K562 (cell line): ENCODE results near the gene EGR1. TPM values are rescaled to one million over a fixed set of nuclear protein-coding genes. Genes with fewer than 3 reads are reported as not detected.

Experiments used
- ATAC-seq: fragments of 200-7000 bp; cut with Tn5 transposase; 3 replicates; pipeline ENCODE4 v1.9.1; 2020; ENCODE audit warnings: moderate library complexity
- BruUV-seq: library from RNA; stranded (reverse); fragments of 400-500 nt; replicated peaks from 2 replicates; lab custom pipeline; 2021; lab: Mats Ljungman, UMichigan
- CTCF ChIA-PET: fragments of 300-600 bp; formaldehyde crosslinking; extraction: SDS; loops from one replicate; lab custom pipeline; 2021; ENCODE audit warnings: low intra/inter-chr PET ratio; lab: Yijun Ruan, JAX
- POLR2A ChIA-PET: fragments of 300-600, 350-650 bp; sonication (Branson Sonifier 250); formaldehyde crosslinking; extraction: SDS; loops from one replicate; lab custom pipeline; 2021; ENCODE audit warnings: antibody characterized with exemption, inconsistent platforms; lab: Yijun Ruan, JAX
- DNase-seq, 4 experiments: peaks; one replicate each; pipeline versions ENCODE4 v3.0.0 to v3.0.0-alpha.2; 2011 to 2018; ENCODE audit warnings: low spot score in 3 of 4, mixed read lengths in 3 of 4; ENCODE audit errors: extremely low read depth in 1 of 4
- FAIRE-seq: peaks from 2 replicates; lab custom pipeline; 2011; peaks lifted over from hg19 to GRCh38; lab: Jason Lieb, UNC
- H2AFZ ChIP-seq: 2 replicates; pipeline ENCODE4 v1.6.0; 2011; ENCODE audit warnings: low read depth, low read length, control low read depth, inconsistent platforms
- H3K27ac ChIP-seq: fragments of 200-600 bp; 3 replicates; pipeline ENCODE4 v1.8.0; 2011; ENCODE audit warnings: low read depth, mild to moderate bottlenecking, control low read depth, inconsistent platforms, low read length, moderate library complexity, mixed read lengths; ENCODE audit errors: extremely low read depth
- H3K27me3 ChIP-seq, 2 experiments: fragments of 300-600 bp in 1 of 2; 2 replicates in 1 of 2; 3 replicates in 1 of 2; pipeline versions ENCODE4 v1.6.0 to v1.8.0; 2011; ENCODE audit warnings: inconsistent platforms in 2 of 2, low read length in 2 of 2, mild to moderate bottlenecking in 1 of 2, mixed read lengths in 1 of 2, moderate library complexity in 1 of 2; ENCODE audit not compliant: control insufficient read depth in 2 of 2, insufficient read depth in 2 of 2
- H3K36me3 ChIP-seq: fragments of 300-600 bp; 3 replicates; pipeline ENCODE4 v1.8.0; 2011; ENCODE audit warnings: mild to moderate bottlenecking, low read length, inconsistent platforms; ENCODE audit not compliant: control insufficient read depth, insufficient read depth
- H3K4me1 ChIP-seq, 2 experiments: fragments of 200-600 bp in 1 of 2; replicated peaks in 1 of 2; 2 replicates in 1 of 2; 3 replicates in 1 of 2; pipeline versions ENCODE4 v1.5.1 to v1.8.0; 2011; ENCODE audit warnings: inconsistent platforms in 2 of 2, low read length in 2 of 2, mild to moderate bottlenecking in 1 of 2, mixed read lengths in 1 of 2, moderate library complexity in 1 of 2; ENCODE audit not compliant: control insufficient read depth in 2 of 2, insufficient read depth in 2 of 2
- H3K4me2 ChIP-seq: 2 replicates; pipeline ENCODE4 v1.6.1; 2011; ENCODE audit warnings: low read length, control low read depth, inconsistent platforms, mixed read lengths; ENCODE audit not compliant: insufficient read depth
- H3K4me3 ChIP-seq: fragments of 200-600 bp; sonication (generic), shearing (Covaris generic); 2 replicates; pipeline ENCODE4 v1.5.1; 2016; ENCODE audit warnings: control low read depth, inconsistent platforms
- H3K79me2 ChIP-seq: fragments of 200-600 bp; 3 replicates; pipeline ENCODE4 v1.8.0; 2011; ENCODE audit warnings: low read length, inconsistent platforms; ENCODE audit not compliant: control insufficient read depth, insufficient read depth
- H3K9ac ChIP-seq, 2 experiments: 2 replicates each; pipeline versions ENCODE4 v1.6.0 to v1.6.1; 2011; ENCODE audit warnings: low read depth in 2 of 2, low read length in 2 of 2, control low read depth in 1 of 2, inconsistent platforms in 1 of 2, mild to moderate bottlenecking in 1 of 2, mixed read lengths in 1 of 2; ENCODE audit not compliant: insufficient read depth in 1 of 2
- H3K9me1 ChIP-seq: one replicate; pipeline ENCODE4 v1.6.0; 2011; ENCODE audit warnings: inconsistent platforms, mild to moderate bottlenecking, low read length, moderate library complexity; ENCODE audit not compliant: control insufficient read depth, insufficient read depth
- H3K9me3 ChIP-seq: replicated peaks from 2 replicates; pipeline ENCODE4 v1.5.1; 2011; ENCODE audit warnings: low read depth, low read length, inconsistent platforms; ENCODE audit not compliant: control insufficient read depth, insufficient read depth
- H4K20me1 ChIP-seq: replicated peaks from 2 replicates; pipeline ENCODE4 v1.6.1; 2011; ENCODE audit warnings: low read length, inconsistent platforms, mixed read lengths; ENCODE audit not compliant: control insufficient read depth, insufficient read depth
- BCL6 ChIP-seq: fragments of 250-450 bp; sonication (Bioruptor Pico); IDR thresholded peaks from 2 replicates; pipeline ENCODE4 v1.4.0; 2020
- ZNF507 ChIP-seq: conservative IDR thresholded peaks from 2 replicates; pipeline ENCODE4 v1.6.1; 2017; ENCODE audit warnings: missing genetic modification characterization, missing compliant biosample characterization
- ZNF740 ChIP-seq, 3 experiments: fragments of 200-800 bp in 1 of 3; sonication (Bioruptor generic) in 1 of 3; sonication (generic) in 1 of 3; formaldehyde crosslinking in 1 of 3; IDR thresholded peaks; 2 replicates each; pipeline versions ENCODE4 v1.6.1 to v1.8.0; 2016 to 2022; ENCODE audit warnings: mild to moderate bottlenecking in 2 of 3, missing compliant biosample characterization in 2 of 3, missing genetic modification characterization in 2 of 3, missing genetic modification reagents in 1 of 3
- WGBS: fragments of 100-300 bp; shearing (Covaris generic); methylation state at CpG from one replicate; pipeline ENCODE4 v1.1.6; 2016; ENCODE audit warnings: low coverage, mixed read lengths; ENCODE audit not compliant: insufficient coverage; ENCODE audit errors: missing lambda C conversion rate; 5-methylcytosine and 5-hydroxymethylcytosine counted together
- in situ Hi-C: fragments of 300-500 bp; cut with MboI; formaldehyde crosslinking; loops from 4 replicates; pipeline ENCODE4 v1.15.0; 2018; ENCODE audit warnings: inconsistent platforms, mixed read lengths
- intact Hi-C: fragments of 100-400 bp; cut with micrococcal nuclease; formaldehyde crosslinking; loops from 2 replicates; pipeline ENCODE4 v1.14.2; 2022
- polyA plus RNA-seq, 8 experiments: library from polyadenylated mRNA; depleted of rRNA in 4 of 8; stranded (reverse) in 5 of 8; unstranded in 3 of 8; fragments of >200 nt; fragmentation: Nextera tagmentation in 2 of 8; fragmentation: Illumina TruSeq in 1 of 8; extraction: Ambion mirVana in 2 of 8; extraction: Trizol in 1 of 8; gene quantifications; 2 replicates each; pipeline versions ENCODE4 v1.2.1 to v1.2.3, GENCODE V29; 2011 to 2014; ENCODE audit warnings: inconsistent platforms in 1 of 8, missing spikeins in 1 of 8
- total RNA-seq, 7 experiments: library from RNA; depleted of rRNA in 6 of 7; stranded (reverse); fragments of >200 nt in 6 of 7; fragmentation: Illumina TruSeq in 2 of 7; extraction: Trizol in 2 of 7; gene quantifications; 2 replicates each; pipeline versions ENCODE4 v1.2.1 to v1.2.3, GENCODE V29; 2011 to 2021; ENCODE audit warnings: low replicate concordance in 1 of 7

The EGR1 gene
- total and polyA plus RNA-seq, 9 of the 15 experiments (the other 6 are each of a cell fraction or from before 2014, with no cell fraction given), result 1.3 to 132 (median 21.5) TPM

DNA sequence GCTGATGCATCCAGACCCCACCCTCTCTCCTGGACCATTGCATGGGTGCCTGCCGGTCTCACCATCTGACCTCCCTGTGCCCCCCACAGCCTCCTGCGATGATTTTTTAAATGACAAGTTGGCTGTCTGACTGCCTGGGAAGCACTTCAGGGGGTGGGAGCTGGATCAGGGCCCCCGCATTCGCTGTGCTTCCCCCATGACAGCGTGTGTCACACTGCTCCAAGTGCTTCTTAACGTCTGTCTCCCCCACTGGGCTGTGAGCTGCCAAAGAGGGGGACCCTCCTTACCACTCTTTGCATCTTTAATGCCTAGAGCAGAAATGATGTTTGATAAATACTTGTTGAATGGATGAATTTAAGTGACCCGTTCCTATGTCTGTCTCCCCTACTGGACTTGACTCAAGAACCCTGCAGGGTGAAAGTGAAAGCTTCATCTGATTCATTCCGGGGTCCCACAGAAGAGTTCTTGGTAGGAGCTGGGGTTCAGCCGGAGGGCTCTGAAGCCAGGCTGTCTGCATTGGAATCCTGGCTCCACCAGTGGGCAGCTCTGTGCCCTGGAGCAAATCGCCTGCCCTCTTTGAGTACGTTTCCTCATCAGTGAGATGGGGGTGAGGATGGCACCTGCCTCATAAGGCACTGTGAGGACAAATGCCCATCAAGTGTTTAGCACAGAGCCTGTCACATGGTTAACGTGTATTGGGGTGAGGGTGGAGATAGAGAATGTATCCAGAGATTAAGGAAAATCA is 7.6 kb upstream of the EGR1 start:
- Histone ChIP-seq H3K4me2 (no peak overlapping the region), H3K27me3 (no peaks in the 10 kb centered on the region), H4K20me1 (no peaks in the 10 kb centered on the region), H3K36me3 (no peaks in the 10 kb centered on the region)
- ChIA-PET POLR2A (interaction anchor here (0.6 to 3.4 kb wide), 2 partner anchors 46 to 86 kb away, joined by 3 to 26 read pairs; partner anchors contain the start of gene ETF1), CTCF (no interaction called here)
- WGBS, result 46% methylated on average over 12 of the region's 12 CpGs
- intact Hi-C loops, result loop anchor here (10.0 kb wide), 1 partner anchor 177 kb away; no protein-coding TSS in a partner anchor
- ATAC-seq, result no peak
- FAIRE-seq, result no peak
- no peak for DNase-seq
- TF ChIP-seq ZNF507 (tag) (no peak), ZNF740 (CRISPR knock-in tag; IDR thresholded peaks at IDR 0.05) (no peak), ZNF740 (tag; IDR thresholded peaks at IDR 0.05) (no peak), BCL6 (CRISPR knock-in tag) (no peak)
- TF ChIP-seq, all 486 proteins: peak for 0
- Histone ChIP-seq H3K4me1 (peaks cover 17 to 38% of the 10 kb centered on the region in 2 experiments), H3K9me1 (no peaks in the 10 kb centered on the region), H3K79me2 (no peaks in the 10 kb centered on the region), H2AFZ (no peak overlapping the region; the same call in 1 of the 2 replicates), H3K27ac (no peak overlapping the region), H3K9ac (peak overlapping the region in 1 of 2 experiments; percentile 83; a peak in 2 of 4 replicates), H3K4me3 (no peak overlapping the region), H3K9me3 (no peaks in the 10 kb centered on the region)
- BruUV-seq, result no TSS peak
- in situ Hi-C loops, result no loop called here
